Effector CD4-positive, alpha-beta T cell (primary cell): Measurements from ENCODE around the gene P3H2.

Experiments
- DNase-seq: peaks from one replicate; pipeline ENCODE4 v3.0.0-alpha.2; 2020

The P3H2 gene

GRCh38 chr3:190044974-190045373 is 75.7 kb downstream of the P3H2 start:
- no peak for DNase-seq

- no peak for DNase-seq
These were observed 76.6 kb downstream of the P3H2 start for GRCh38 chr3:190044142-190044541.

GRCh38 chr3:190043741-190044140 is 77.0 kb downstream of the P3H2 start:
- no peak for DNase-seq

- DNase-seq = no peak
These were observed 78.1 kb downstream of the P3H2 start for GRCh38 chr3:190042558-190042957.

- no peak for DNase-seq
These were observed 79.2 kb downstream of the P3H2 start for GRCh38 chr3:190041333-190042041.

GRCh38 chr3:190040145-190040544 is 80.6 kb downstream of the P3H2 start:
- DNase-seq = no peak

GRCh38 chr3:190038050-190038933 is 82.4 kb downstream of the P3H2 start:
- DNase-seq = no peak

- no peak for DNase-seq
These were observed 84.1 kb downstream of the P3H2 start for GRCh38 chr3:190036631-190037030.

GRCh38 chr3:190034446-190034845 is 86.3 kb downstream of the P3H2 start:
- DNase-seq = no peak

- DNase-seq = no peak
These were observed 87.8 kb downstream of the P3H2 start for GRCh38 chr3:190032923-190033322.

- DNase-seq = no peak
These were observed 88.6 kb downstream of the P3H2 start for GRCh38 chr3:190031887-190032752.

GRCh38 chr3:190027116-190027515 is 93.6 kb downstream of the P3H2 start:
- no peak for DNase-seq

- DNase-seq = no peak
These were observed 94.5 kb downstream of the P3H2 start for GRCh38 chr3:190026154-190026553.

GRCh38 chr3:190024912-190025311 is 95.8 kb downstream of the P3H2 start:
- no peak for DNase-seq

GRCh38 chr3:190019844-190020243 is 100.9 kb downstream of the P3H2 start:
- DNase-seq = no peak

- no peak for DNase-seq
These were observed 101.7 kb downstream of the P3H2 start for GRCh38 chr3:190019006-190019405.

- no peak for DNase-seq
These were observed 102.2 kb downstream of the P3H2 start for GRCh38 chr3:190018460-190018859.

GRCh38 chr3:190017521-190018288 is 103.0 kb downstream of the P3H2 start:
- no peak for DNase-seq

GRCh38 chr3:190016966-190017365 is 103.7 kb downstream of the P3H2 start:
- no peak for DNase-seq

GRCh38 chr3:190014940-190015339 is 105.8 kb downstream of the P3H2 start:
- no peak for DNase-seq

GRCh38 chr3:190013943-190014924 is 106.5 kb downstream of the P3H2 start:
- no peak for DNase-seq
